Hematopoietic multipotent progenitor cell treated with erythropoietin and hydrocortisone succinate and interleukin-3 and kit ligand, for 8 days (in vitro differentiated cells): ENCODE data around the gene RPL10.
A peak's percentile ranks its signal among the peaks of the same experiment; 100 is the strongest.
"Not testable (repeated sequence)": the region's sequence is repeated elsewhere in the genome, so short reads cannot be mapped to it uniquely, and the experiment has no call there.

ENCODE experiments used
- DNase-seq: peaks from one replicate; pipeline ENCODE4 v3.0.0-alpha.2; 2015

Gene RPL10

DNA sequence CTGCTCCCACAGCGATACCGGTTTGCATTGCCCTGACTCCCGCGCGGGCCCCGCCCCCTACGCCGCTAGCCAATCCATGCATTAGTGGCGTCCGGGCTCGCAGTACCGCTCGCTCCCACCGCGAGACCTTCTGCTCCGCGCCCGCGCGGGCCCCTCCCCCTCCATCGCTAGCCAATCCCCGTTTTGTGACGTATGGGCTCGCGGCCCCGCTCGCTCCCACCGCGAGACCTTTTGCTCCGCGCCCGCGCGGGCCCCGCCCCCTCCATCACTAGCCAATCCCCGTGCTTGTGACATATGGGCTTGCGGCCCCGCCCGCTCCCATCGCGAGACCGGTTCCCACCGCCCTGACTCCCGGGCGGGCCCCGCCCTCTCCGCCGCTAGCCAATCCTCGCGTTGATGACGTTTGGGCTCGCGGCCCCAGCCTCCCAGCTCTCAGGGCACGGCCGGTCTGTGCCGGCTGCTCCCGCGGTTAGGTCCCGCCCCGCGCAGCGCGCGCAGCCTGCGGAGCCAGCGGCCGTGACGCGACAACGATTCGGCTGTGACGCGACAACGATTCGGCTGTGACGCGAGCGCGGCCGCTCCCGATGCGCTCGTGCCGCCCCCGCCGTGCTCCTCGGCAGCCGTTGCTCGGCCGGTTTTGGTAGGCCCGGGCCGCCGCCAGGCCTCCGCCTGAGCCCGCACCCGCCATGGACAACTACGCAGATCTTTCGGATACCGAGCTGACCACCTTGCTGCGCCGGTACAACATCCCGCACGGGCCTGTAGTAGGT lies 19.2 kb upstream of the RPL10 start, which contains the start of gene EMD:
EMD (plus strand) TSS at position 497 of the 770 bp plus-strand sequence; CDS start at position 687, 190 bp downstream.
- peak; percentile 96 for DNase-seq

GRCh38 chrX:154379569-154379951 lies 18.6 kb upstream of the RPL10 start:
- no peak for DNase-seq

DNA sequence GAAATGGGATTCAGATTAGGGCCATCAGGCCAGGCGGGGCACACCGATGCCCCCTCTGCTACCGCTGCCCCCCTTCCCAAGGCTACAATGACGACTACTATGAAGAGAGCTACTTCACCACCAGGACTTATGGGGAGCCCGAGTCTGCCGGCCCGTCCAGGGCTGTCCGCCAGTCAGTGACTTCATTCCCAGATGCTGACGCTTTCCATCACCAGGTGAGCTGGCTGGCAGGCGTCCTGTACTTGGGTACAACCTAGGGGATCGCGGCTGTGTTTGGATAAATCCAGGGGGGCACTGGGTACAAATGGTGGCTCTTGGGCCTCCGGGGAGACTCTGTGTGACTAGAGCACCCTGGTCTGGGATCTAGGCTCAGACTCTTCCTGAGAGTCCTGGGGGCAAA lies 18.0 kb upstream of the RPL10 start:
- DNase-seq, result no peak

DNA sequence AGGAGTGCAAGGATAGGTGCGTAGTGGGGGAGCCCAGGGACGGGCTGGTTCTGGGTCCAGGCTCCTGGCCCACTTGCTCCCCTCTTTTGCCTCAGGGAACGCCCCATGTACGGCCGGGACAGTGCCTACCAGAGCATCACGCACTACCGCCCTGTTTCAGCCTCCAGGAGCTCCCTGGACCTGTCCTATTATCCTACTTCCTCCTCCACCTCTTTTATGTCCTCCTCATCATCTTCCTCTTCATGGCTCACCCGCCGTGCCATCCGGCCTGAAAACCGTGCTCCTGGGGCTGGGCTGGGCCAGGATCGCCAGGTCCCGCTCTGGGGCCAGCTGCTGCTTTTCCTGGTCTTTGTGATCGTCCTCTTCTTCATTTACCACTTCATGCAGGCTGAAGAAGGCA lies 17.4 kb upstream of the RPL10 start:
- DNase-seq, result no peak

GRCh38 chrX:154381271-154381670 lies 16.9 kb upstream of the RPL10 start:
- no peak for DNase-seq

DNA sequence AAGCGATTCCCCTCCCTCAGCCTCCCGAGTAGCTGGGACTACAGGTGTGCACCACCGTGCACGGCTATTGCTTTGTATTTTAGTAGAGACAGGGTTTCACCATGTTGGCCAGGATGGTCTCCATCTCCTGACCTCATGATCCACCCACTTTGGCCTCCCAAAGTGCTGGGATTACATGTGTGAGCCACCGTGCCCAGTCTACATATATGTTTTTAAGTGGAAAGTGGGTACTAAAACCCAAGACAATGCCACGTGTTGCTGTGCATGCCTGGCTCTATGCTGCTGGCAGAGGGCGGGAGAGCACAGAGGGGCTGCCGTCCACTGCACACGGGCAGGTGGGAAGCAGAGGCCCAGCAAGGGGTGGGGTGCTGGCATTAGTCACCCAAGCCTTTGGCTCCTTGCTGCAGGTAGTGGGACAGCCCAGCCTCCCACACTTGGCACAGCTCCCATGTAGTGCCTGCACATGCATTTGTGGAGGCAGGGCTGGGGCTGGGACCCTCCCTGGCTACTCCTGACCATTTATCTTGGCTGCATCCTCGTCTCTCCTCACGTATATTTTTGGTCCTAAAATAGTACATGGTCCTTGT lies 15.6 kb upstream of the RPL10 start:
- no peak for DNase-seq

GRCh38 chrX:154383359-154384283 lies 14.6 kb upstream of the RPL10 start:
- no peak for DNase-seq

GRCh38 chrX:154384284-154384892 lies 13.8 kb upstream of the RPL10 start:
- DNase-seq, result no peak

- DNase-seq, result not testable (repeated sequence)
These were observed 10.1 kb upstream of the RPL10 start for GRCh38 chrX:154388094-154388493.

- DNase-seq, result not testable (repeated sequence)
These were observed 9.5 kb upstream of the RPL10 start for GRCh38 chrX:154388649-154389048.

DNA sequence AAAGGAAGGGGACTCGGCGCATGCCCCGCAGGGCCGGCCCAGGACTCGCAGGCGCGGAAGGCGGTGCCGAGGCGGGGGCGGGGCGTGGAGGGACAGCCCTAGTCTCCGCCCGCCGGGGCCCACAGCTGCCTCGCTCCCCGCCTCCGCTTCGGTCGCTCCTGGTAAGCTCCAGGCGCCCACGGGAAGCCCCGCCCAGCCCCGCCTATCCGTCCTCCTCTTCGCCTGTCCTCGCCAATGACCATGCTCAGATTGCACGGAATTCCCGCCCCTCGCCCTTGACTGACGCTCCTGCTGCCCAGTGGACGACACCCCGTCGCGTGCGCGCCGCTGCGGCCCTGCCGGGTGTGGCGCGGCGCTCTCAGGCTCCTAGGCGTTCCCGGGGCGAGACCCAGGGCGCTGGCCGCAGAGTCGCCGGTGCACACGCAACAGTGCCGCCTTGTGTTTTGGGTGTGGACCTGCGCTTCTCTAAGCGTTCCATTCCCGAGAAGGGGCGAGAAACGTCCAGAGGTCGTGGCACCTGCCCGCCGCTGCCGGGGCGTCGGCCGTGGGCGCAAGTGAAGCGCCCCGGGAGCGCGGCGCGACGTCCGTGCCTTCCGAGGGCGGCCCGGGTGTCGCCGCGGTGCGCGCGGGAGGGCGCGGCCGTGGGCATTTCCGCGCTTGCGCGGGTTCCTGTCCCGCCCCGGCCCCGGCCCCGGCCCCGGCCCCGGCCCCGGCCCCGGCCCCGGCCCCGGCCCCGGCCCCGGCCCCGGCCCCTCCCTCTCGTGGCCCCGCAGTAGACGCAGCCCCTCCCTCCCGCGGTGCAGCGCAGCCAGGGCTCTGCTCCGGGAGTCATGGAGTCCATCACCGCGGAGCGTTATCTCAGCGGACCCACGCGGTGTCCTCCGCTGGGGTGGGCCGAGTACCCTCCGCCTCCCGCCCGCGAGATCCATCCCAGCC lies 8.1 kb upstream of the RPL10 start:
- not testable (repeated sequence) for DNase-seq

GRCh38 chrX:154396363-154396762 lies 1.8 kb upstream of the RPL10 start:
- DNase-seq, result not testable (repeated sequence)

- peak; percentile 71 for DNase-seq
These were observed 947 bp upstream of the RPL10 start for GRCh38 chrX:154396973-154397887.

DNA sequence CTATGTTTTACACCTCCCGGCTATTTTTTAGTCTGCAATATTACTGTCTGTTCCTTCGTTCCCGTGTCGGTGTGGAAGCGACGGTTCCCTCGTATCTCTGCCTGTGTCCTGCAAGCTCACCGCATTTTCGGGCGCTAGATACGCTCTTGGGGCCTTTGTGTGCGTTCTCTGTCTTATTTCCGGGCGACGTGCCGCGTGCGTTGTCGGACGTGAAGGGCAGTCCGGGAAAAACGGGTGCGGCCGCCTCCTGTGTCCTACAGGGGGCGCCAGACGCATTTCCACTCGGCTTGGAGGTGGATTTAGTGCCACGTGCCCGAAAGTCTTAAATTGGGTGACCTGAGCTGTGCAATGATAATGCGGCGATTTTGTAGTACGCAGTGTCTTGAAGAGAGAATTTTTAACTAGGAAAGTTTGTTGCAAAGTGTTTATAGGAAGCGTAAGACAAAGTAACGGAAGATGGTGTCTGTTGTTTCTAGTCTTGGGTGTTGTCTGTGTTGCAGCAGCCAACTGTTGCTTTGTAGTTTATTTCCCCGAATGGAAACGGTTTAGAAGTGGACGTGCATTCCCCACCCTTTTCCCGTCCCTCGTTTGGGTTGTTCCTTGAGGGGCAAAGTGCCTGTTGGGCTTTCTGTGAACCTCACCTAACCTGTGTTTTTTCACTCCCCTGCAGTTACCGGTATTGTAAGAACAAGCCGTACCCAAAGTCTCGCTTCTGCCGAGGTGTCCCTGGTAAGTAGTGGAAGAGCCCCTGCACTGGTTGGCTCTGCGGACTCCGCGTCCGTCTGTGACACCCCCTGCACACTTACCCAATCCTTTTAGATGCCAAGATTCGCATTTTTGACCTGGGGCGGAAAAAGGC lies 720 bp downstream of the RPL10 start:
- peak; percentile 88 for DNase-seq

DNA sequence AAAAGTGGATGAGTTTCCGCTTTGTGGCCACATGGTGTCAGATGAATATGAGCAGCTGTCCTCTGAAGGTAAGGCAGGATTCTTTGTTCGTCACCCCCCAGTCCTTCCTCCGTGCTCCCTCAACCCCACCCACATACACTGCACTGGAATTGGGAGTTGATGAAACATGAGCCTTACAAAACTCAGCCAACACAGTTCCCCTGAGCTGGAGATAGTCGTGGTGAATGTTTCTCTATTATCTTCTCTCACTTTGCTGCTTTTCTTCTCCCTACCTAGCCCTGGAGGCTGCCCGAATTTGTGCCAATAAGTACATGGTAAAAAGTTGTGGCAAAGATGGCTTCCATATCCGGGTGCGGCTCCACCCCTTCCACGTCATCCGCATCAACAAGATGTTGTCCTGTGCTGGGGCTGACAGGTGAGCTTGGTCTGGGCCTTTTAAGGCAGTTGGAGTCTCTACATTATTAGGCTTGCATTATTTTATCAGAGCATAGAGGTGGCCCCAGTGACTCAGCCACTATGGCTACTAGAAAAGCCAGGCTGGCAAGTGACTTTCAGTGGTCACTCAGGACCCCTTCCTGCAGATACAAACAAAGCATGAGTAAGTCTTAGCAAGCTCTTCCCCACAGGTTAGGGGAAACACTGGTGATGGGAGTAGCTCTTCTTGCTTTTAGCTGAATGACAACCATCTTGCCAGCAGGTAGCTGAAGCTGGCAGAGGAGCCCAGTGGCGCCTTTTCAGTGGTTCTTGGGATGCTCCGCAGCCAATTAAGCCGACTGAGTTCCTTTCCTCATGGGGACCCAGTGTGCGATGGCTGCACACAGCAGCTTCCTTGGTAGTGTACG lies 1.6 kb downstream of the RPL10 start:
- peak; percentile 24 for DNase-seq

- not testable (repeated sequence) for DNase-seq
These were observed 2.2 kb downstream of the RPL10 start for GRCh38 chrX:154400369-154400817.

- peak; percentile 49 for DNase-seq
These were observed 3.0 kb downstream of the RPL10 start for GRCh38 chrX:154401045-154401799.
